Measurements from ENCODE around the gene HAAO. TPM values are rescaled to one million over a fixed set of nuclear protein-coding genes. Genes with fewer than 3 reads are reported as not detected.

HAAO gene
- total and polyA plus RNA-seq, 2 of the 13 experiments (the other 11 are each of a cell fraction or from before 2014, with no cell fraction given) = 36.1 to 42.7 TPM

GRCh38 chr2:42810121-42810970 lies 18.0 kb upstream of the HAAO start (continued):
- TF ChIP-seq EHMT2 (IDR thresholded peaks at IDR 0.05; ENCODE audit: borderline replicate concordance, low read depth, low read length) = no peak; the same call in 1 of the 2 replicates
- peak; percentile 80 for TF ChIP-seq HNRNPK (IDR thresholded peaks at IDR 0.05; ENCODE audit: low read depth, low read length, poor library complexity, severe bottlenecking)
- TF ChIP-seq NPAS2 (CRISPR knock-in tag; IDR thresholded peaks at IDR 0.05; ENCODE audit: borderline replicate concordance) = no peak
- TF ChIP-seq ATF7 (IDR thresholded peaks at IDR 0.05) = no peak
- peak; percentile 84; the same call in 1 of the 2 replicates for TF ChIP-seq ATF7 (CRISPR knock-in tag; IDR thresholded peaks at IDR 0.05)
- TF ChIP-seq ZNF652 (CRISPR knock-in tag; IDR thresholded peaks at IDR 0.05; ENCODE audit: borderline replicate concordance, low read depth) = no peak; the same call in 1 of the 2 replicates
- TF ChIP-seq ZNF598 (CRISPR knock-in tag; IDR thresholded peaks at IDR 0.05; ENCODE audit: borderline replicate concordance) = peak; percentile 53; the same call in 1 of the 2 replicates
- TF ChIP-seq ZNF678 (CRISPR knock-in tag; IDR thresholded peaks at IDR 0.05) = peak; percentile 72; the same call in 1 of the 2 replicates
- peak; percentile 76; the same call in 1 of the 2 replicates for TF ChIP-seq ARID5B (CRISPR knock-in tag; IDR thresholded peaks at IDR 0.05)
- TF ChIP-seq ZNF510 (CRISPR knock-in tag; IDR thresholded peaks at IDR 0.05; ENCODE audit: low read depth) = peak; percentile 84
- TF ChIP-seq ZBTB1 (CRISPR knock-in tag; IDR thresholded peaks at IDR 0.05; ENCODE audit: borderline replicate concordance) = peak; percentile 45; the same call in 1 of the 2 replicates
- no peak; the same call in 1 of the 2 replicates for TF ChIP-seq ZNF143 (CRISPR knock-in tag; IDR thresholded peaks at IDR 0.05)
- TF ChIP-seq GZF1 (CRISPR knock-in tag; IDR thresholded peaks at IDR 0.05) = peak; percentile 48; the same call in 1 of the 2 replicates
- TF ChIP-seq MZF1 (CRISPR knock-in tag; IDR thresholded peaks at IDR 0.05; ENCODE audit: borderline replicate concordance) = peak; percentile 77; the same call in 1 of the 2 replicates
- TF ChIP-seq ZSCAN9 (CRISPR knock-in tag; IDR thresholded peaks at IDR 0.05; ENCODE audit: borderline replicate concordance) = peak; percentile 96
- TF ChIP-seq HDAC1 (CRISPR knock-in tag; IDR thresholded peaks at IDR 0.05) = peak; percentile 48; the same call in 1 of the 2 replicates
- peak; percentile 93 for TF ChIP-seq RARG (CRISPR knock-in tag; IDR thresholded peaks at IDR 0.05; ENCODE audit: low read depth)
- no peak; the same call in 1 of the 2 replicates for TF ChIP-seq RFX3 (CRISPR knock-in tag; IDR thresholded peaks at IDR 0.05)
- TF ChIP-seq PHF5A (CRISPR knock-in tag; IDR thresholded peaks at IDR 0.05; ENCODE audit: low read depth, unreplicated experiment) = no peak
- TF ChIP-seq TP53 (CRISPR knock-in tag; conservative IDR thresholded peaks at IDR 0.05) = peak; percentile 89
- TF ChIP-seq KLF13 (CRISPR knock-in tag; IDR thresholded peaks at IDR 0.05) = peak; percentile 95
- peak; percentile 34 to 36; a peak in 2 of 4 replicates for TF ChIP-seq EP300 (IDR thresholded peaks at IDR 0.05; ENCODE audit: low read depth in 2 of 2, low read length in 2 of 2)
- no peak; the same call in 1 of the 2 replicates for TF ChIP-seq EP300 (CRISPR knock-in tag; IDR thresholded peaks at IDR 0.05; ENCODE audit: borderline replicate concordance)
- peak; percentile 52; the same call in 1 of the 2 replicates for TF ChIP-seq NR2F2 (IDR thresholded peaks at IDR 0.05; ENCODE audit: borderline replicate concordance, low read depth)
- TF ChIP-seq ETV6 (CRISPR knock-in tag; conservative IDR thresholded peaks at IDR 0.05) = peak; percentile 91
- TF ChIP-seq ZNF776 (CRISPR knock-in tag; IDR thresholded peaks at IDR 0.05) = peak; percentile 99
- TF ChIP-seq SIN3A (IDR thresholded peaks at IDR 0.05; ENCODE audit: borderline replicate concordance, low read depth, low read length) = no peak; the same call in 1 of the 2 replicates
- peak; percentile 52; the same call in 1 of the 2 replicates for TF ChIP-seq RAD21 (CRISPR knock-in tag; IDR thresholded peaks at IDR 0.05)
